BLaER1 (cell line): ENCODE results near the gene STN1.

Experiments
- H3K27ac ChIP-seq: shearing (Covaris generic); formaldehyde crosslinking; 2 replicates; pipeline ENCODE4 v1.8.1; 2022
- H3K27me3 ChIP-seq: shearing (Covaris generic); formaldehyde crosslinking; 2 replicates; pipeline ENCODE4 v1.8.1; 2022
- H3K36me3 ChIP-seq: shearing (Covaris generic); formaldehyde crosslinking; 2 replicates; pipeline ENCODE4 v1.8.1; 2022
- H3K4me1 ChIP-seq: shearing (Covaris generic); formaldehyde crosslinking; 2 replicates; pipeline ENCODE4 v1.8.1; 2022
- H3K4me2 ChIP-seq: shearing (Covaris generic); formaldehyde crosslinking; 2 replicates; pipeline ENCODE4 v1.8.1; 2022
- H3K4me3 ChIP-seq: shearing (Covaris generic); formaldehyde crosslinking; 2 replicates; pipeline ENCODE4 v1.8.1; 2022
- H3K9ac ChIP-seq: shearing (Covaris generic); formaldehyde crosslinking; 2 replicates; pipeline ENCODE4 v1.8.1; 2022
- H3K9me3 ChIP-seq: shearing (Covaris generic); formaldehyde crosslinking; 2 replicates; pipeline ENCODE4 v1.8.1; 2022
- H4K20me1 ChIP-seq: shearing (Covaris generic); formaldehyde crosslinking; 2 replicates; pipeline ENCODE4 v1.8.1; 2022
- Cebpa-rat ChIP-seq: shearing (Covaris generic); IDR thresholded peaks from 2 replicates; pipeline ENCODE4 v1.8.1; 2022

The STN1 gene

GRCh38 chr10:103885617-103886016 is 32.4 kb downstream of the STN1 start:
- Histone ChIP-seq H3K36me3 (peaks cover 43% of the 10 kb centered on the region), H3K4me2 (no peak overlapping the region), H3K27ac (no peak overlapping the region), H3K9ac (no peak overlapping the region), H3K27me3 (no peaks in the 10 kb centered on the region), H3K9me3 (no peaks in the 10 kb centered on the region), H4K20me1 (no peaks in the 10 kb centered on the region), H3K4me1 (peaks cover 9% of the 10 kb centered on the region), H3K4me3 (no peak overlapping the region)
- no peak for TF ChIP-seq Cebpa-rat

GRCh38 chr10:103884681-103885139 is 33.3 kb downstream of the STN1 start:
- peak overlapping the region; percentile 20 for H3K4me2 ChIP-seq

GRCh38 chr10:103882285-103883007 is 35.5 kb downstream of the STN1 start:
- no peak overlapping the region for H3K4me2 ChIP-seq
- H4K20me1 ChIP-seq, result no peaks in the 10 kb centered on the region
- peaks cover 64% of the 10 kb centered on the region for H3K36me3 ChIP-seq
- H3K27ac ChIP-seq, result no peak overlapping the region
- no peak overlapping the region for H3K4me3 ChIP-seq
- H3K4me1 ChIP-seq, result peaks cover 9% of the 10 kb centered on the region
- no peaks in the 10 kb centered on the region for H3K27me3 ChIP-seq
- H3K9me3 ChIP-seq, result no peaks in the 10 kb centered on the region
- no peak overlapping the region for H3K9ac ChIP-seq
- no peak for TF ChIP-seq Cebpa-rat

More at GRCh38 chr10:103884681-103885139, 33.3 kb downstream of the STN1 start:
- Histone ChIP-seq H3K9ac (no peak overlapping the region), H3K36me3 (peaks cover 46% of the 10 kb centered on the region), H3K4me3 (no peak overlapping the region), H3K9me3 (no peaks in the 10 kb centered on the region), H3K27ac (no peak overlapping the region), H3K27me3 (no peaks in the 10 kb centered on the region), H4K20me1 (no peaks in the 10 kb centered on the region), H3K4me1 (peaks cover 9% of the 10 kb centered on the region)
- TF ChIP-seq Cebpa-rat, result no peak

- no peak for TF ChIP-seq Cebpa-rat
- Histone ChIP-seq H3K27me3 (no peaks in the 10 kb centered on the region), H3K4me2 (no peak overlapping the region), H3K36me3 (peaks cover 57% of the 10 kb centered on the region), H3K9ac (no peak overlapping the region), H3K27ac (no peak overlapping the region), H3K4me3 (no peak overlapping the region), H3K9me3 (no peaks in the 10 kb centered on the region), H4K20me1 (no peaks in the 10 kb centered on the region), H3K4me1 (peaks cover 9% of the 10 kb centered on the region)
Measured at GRCh38 chr10:103881416-103882284, 36.3 kb downstream of the STN1 start.

GRCh38 chr10:103879831-103880230 is 38.2 kb downstream of the STN1 start:
- Histone ChIP-seq H3K4me2 (no peak overlapping the region), H4K20me1 (no peaks in the 10 kb centered on the region), H3K9me3 (no peaks in the 10 kb centered on the region), H3K36me3 (peaks cover 57% of the 10 kb centered on the region), H3K4me1 (peaks cover 5% of the 10 kb centered on the region), H3K9ac (no peak overlapping the region), H3K27me3 (no peaks in the 10 kb centered on the region), H3K27ac (no peak overlapping the region), H3K4me3 (no peak overlapping the region)
- no peak for TF ChIP-seq Cebpa-rat

GRCh38 chr10:103879409-103879808 is 38.6 kb downstream of the STN1 start:
- Histone ChIP-seq H4K20me1 (no peaks in the 10 kb centered on the region), H3K27ac (no peak overlapping the region), H3K9me3 (no peaks in the 10 kb centered on the region), H3K27me3 (no peaks in the 10 kb centered on the region), H3K4me1 (0 out of 2 replicates have a peak, but pooled peaks cover under 1% of the 10 kb centered on the region), H3K4me3 (no peak overlapping the region), H3K36me3 (peaks cover 57% of the 10 kb centered on the region), H3K9ac (no peak overlapping the region), H3K4me2 (no peak overlapping the region)
- TF ChIP-seq Cebpa-rat, result no peak

- Histone ChIP-seq H3K4me2 (no peak overlapping the region), H3K27ac (no peak overlapping the region), H3K9ac (no peak overlapping the region), H4K20me1 (no peaks in the 10 kb centered on the region), H3K36me3 (peaks cover 52% of the 10 kb centered on the region), H3K4me1 (0 out of 2 replicates have a peak, but pooled peaks cover under 1% of the 10 kb centered on the region), H3K9me3 (no peaks in the 10 kb centered on the region), H3K4me3 (no peak overlapping the region), H3K27me3 (no peaks in the 10 kb centered on the region)
- TF ChIP-seq Cebpa-rat, result no peak
Measured at GRCh38 chr10:103877861-103878260, 40.1 kb downstream of the STN1 start.

GRCh38 chr10:103876155-103876554 is 41.8 kb downstream of the STN1 start:
- Histone ChIP-seq H3K4me3 (no peak overlapping the region), H3K27me3 (no peaks in the 10 kb centered on the region), H3K36me3 (peaks cover 35% of the 10 kb centered on the region), H4K20me1 (no peaks in the 10 kb centered on the region), H3K9me3 (no peaks in the 10 kb centered on the region), H3K9ac (no peak overlapping the region), H3K4me2 (no peak overlapping the region), H3K4me1 (peaks cover 9% of the 10 kb centered on the region), H3K27ac (no peak overlapping the region)
- no peak for TF ChIP-seq Cebpa-rat

- no peaks in the 10 kb centered on the region for H3K27me3 ChIP-seq
- H3K27ac ChIP-seq, result no peak overlapping the region
- peaks cover 22% of the 10 kb centered on the region for H3K36me3 ChIP-seq
Measured at GRCh38 chr10:103874730-103875129, 43.3 kb downstream of the STN1 start.

More at GRCh38 chr10:103874730-103875129, 43.3 kb downstream of the STN1 start:
- Histone ChIP-seq H4K20me1 (no peaks in the 10 kb centered on the region), H3K4me2 (no peak overlapping the region), H3K4me1 (peaks cover 9% of the 10 kb centered on the region), H3K9ac (no peak overlapping the region), H3K9me3 (no peaks in the 10 kb centered on the region), H3K4me3 (no peak overlapping the region)
- TF ChIP-seq Cebpa-rat, result no peak
